ENCODE data around the gene PDCL2.
"Not testable (repeated sequence)": the region's sequence is repeated elsewhere in the genome, so short reads cannot be mapped to it uniquely, and the experiment has no call there.

PDCL2 gene

DNA sequence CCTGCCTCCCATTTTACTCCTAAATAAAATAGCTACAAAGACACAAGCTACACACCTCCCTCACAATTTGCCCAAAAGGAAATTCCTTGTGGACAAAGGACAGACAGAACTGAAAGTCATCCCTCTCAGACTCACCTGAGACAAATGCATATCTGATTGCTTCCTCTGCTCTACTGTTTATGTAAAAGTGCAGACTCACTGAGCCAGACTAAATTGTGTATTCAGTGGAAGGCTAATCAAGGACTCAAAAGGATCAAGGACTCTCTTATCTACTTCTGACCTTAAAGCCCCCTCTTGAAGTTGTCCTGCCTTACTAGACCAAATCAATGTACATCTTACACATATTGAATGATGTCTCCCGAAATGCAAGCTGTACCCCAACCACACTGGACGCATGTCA lies 3.9 kb downstream of the PDCL2 start:
- DNase-seq = no peak

DNA sequence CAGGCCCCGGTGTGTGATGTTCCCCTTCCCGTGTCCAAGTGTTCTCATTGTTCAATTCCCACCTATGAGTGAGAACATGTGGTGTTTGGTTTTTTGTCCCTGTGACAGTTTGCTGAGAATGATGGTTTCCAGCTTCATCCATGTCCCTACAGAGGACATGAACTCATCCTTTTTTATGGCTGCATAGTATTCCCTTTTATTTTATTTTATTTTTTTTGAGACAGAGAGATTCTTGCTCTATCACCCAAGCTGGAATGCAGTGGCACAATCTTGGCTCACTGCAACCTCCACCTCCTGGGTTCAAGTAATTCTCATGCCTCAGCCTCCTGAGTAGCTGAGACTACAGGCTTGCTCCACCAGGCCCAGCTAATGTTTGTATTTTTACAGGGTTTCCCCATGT lies 9.3 kb downstream of the PDCL2 start:
- not testable (repeated sequence) for DNase-seq

- DNase-seq = no peak
Measured at GRCh38 chr4:55578341-55579010, 13.6 kb downstream of the PDCL2 start.

DNA sequence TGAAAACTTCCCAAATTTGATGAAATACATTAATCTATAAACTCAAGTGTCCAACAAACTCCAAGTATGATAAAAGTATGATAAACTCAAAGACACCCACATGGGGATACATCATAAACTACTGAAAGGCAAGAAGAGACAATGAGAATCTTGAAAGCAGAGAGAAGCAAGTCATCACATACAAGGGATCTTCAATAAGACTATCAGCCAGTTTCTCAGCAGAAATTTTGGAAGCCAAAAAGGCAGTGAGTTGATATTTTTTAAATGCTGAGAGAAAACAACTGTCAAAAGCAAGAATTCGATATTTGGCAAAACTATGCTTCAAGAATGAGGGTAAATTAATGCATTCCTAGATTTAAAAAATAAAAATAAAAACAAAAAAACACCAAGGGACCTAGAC lies 16.5 kb downstream of the PDCL2 start:
- DNase-seq = no peak

GRCh38 chr4:55574252-55574651 lies 17.8 kb downstream of the PDCL2 start:
- no peak for DNase-seq

DNA sequence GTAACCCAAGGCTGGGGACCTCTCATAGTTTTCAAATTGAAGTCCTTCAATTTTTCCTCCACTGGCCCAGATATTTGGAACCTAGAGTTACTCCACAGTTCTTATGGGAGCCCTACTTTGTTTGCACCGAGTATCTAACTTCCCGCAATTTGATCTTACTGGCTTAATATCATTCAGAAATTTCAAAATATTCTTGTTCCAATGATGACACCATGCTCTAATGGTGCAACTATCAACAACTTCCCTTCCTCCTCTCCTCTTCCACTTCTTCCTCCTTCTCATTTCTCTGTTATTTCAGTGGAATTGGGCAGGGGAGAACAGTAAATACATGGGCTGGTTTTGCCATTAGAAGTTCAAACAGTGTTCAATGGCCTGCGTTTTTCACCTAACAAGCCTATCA lies 20.2 kb downstream of the PDCL2 start:
- DNase-seq = no peak

DNA sequence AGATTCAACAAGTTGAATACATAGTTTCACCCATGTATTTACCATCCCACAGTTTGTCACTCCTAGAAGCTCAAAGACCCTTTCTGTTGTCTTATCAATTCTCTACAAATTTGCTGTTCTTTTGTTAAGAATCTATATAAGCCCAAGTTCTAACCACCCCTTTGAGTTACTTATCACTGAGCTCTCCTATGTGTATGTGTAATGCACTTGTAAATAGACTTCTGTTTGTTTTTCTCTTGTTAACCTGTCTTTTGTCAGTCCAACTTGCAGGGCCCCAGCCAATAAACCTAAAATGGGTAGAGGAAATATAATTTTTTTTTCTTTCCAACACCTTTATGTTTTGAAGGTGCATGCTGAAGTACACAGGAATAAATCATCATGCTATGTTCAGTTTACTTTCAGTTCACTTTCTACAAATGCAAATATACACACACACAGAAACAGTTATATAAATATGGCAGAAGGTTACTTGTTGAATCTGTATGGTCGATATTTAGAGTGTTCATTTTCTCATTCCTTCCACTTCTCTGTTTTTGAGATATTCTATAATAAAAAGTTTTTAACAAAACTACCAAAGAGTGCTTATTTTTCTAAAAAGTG lies 23.0 kb downstream of the PDCL2 start:
- DNase-seq = no peak

GRCh38 chr4:55561889-55562288 lies 30.2 kb downstream of the PDCL2 start:
- DNase-seq = no peak

GRCh38 chr4:55560096-55560495 lies 31.9 kb downstream of the PDCL2 start:
- DNase-seq = no peak

GRCh38 chr4:55554453-55555030 lies 37.5 kb downstream of the PDCL2 start:
- DNase-seq = peak; percentile 26

DNA sequence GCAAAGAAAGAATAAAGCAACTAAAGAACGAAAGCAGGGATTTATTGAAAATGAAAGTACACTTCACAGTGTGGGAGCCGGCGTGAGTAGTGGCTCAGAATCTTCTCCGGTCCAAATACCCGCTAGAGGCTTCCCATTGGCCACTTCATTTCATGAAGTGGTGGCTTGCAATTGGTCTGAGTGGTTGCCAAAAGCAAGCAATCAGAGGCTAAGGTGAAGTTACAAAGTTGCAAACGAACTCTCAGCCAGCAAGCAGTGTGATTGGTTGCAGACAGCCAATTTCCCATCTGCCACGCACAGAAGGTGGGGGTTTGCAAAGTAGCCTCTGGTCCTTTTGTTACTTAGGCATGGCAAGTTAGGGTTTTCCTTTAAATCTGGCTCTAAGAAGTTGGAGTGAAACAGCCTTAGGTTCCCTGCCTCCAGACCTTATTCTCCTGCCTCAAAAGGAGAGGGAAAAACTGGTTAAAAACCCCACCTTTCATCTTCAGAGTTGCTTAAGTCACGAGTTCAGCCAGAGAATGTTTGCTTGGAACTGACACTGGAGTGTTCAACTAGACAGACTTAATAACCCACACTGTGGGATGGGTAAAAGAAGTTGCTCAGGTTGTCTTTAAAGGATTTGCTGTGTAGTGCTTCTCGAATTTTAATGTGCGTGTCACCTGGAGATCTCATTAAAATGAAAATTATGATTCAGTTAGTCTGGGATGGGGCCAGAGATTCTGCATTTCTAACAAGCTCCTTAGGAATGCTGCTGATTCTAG lies 38.4 kb downstream of the PDCL2 start:
- no peak for DNase-seq

DNA sequence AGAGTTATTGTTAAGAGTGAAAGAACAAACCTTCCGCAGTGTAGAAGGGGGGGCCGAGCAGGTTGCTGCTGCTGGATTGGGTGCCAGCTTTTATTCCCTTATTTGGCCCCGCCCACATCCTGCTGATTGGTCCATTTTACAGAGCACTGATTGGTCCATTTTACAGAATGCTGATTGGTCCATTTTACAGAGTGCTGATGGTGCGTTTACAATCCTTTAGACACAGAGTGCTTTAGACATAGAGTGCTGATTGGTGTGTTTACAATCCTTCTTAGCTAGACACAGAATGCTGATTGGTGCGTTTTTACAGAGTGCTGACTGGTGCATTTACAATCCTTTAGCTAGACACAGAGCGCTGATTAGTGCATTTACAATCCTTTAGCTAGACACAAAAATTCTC lies 40.1 kb downstream of the PDCL2 start:
- DNase-seq = not testable (repeated sequence)

GRCh38 chr4:55549888-55550287 lies 42.2 kb downstream of the PDCL2 start:
- no peak for DNase-seq

DNA sequence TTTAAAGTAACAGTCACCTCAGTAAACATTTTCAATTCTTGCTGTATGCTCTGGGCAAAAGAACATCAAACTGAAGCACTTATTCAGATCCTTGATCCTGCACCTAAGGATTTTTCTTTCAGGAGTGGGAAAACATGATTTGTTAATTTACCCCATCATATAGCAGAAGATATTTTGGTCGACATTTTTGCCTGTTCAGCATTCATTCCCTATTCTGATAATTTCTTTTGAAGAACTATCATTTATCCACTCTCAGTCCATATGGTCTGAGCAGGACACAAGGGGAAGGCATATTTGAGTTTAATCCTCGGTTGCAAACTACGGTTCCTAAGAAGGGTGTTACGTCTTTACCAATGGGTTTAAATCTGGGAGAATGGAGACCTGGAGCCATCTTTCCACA lies 44.1 kb downstream of the PDCL2 start:
- DNase-seq = peak; percentile 24

DNA sequence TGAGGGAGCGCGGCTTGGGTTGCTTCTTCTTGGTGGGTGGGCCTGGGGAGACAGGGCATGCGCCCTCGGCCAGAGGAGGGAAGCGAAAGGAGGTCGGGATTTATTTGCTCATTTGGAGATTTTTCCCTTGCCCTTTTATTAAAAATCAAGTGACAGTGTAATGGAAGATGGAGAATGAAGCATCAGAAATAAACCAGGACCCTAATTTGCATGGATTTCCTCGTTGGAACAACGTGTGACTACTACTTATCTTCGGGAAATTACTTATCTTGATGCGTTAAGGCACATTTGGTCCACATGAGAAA lies 44.6 kb downstream of the PDCL2 start:
- DNase-seq = peak; percentile 92

DNA sequence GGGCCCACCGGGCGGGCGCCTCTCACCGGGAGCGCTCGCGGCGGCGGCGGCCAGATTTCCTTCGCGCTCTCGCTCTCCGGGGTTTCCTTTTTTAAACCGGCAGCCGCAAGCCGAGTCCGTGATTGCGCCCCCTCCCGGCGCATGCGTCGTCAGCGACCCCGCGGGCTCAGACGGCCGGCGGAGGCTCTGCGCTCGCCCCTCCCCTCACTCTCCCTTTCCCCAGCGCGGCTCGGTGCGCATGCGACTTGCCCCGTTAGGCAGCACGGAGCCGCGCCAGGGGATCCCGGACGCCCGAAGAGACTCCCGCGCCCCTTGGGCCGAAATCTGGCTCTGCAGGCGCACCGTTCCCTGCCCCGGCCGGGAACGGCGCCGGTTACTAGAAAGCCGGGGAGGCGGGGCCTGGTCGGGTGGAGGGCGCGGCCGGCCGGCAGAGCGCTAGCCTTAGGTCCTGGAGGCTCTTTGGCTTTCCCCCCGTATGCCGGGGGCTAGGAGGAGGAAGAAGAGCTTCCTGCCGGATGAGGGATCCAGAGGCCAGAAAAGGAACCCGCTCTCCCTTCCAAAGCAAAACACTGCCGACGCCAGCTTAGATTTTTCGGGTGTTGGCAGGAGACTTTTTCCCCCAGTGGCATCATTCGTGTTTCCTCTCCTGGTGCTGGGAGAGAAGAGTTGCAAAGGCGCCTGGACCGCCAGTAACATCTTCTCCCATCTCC lies 45.1 kb downstream of the PDCL2 start, which contains the start of gene CLOCK:
CLOCK (minus strand) TSS at position 154 of the 710 bp plus-strand sequence. CDS start 64,124 bp downstream, outside the sequence.
- peak; percentile 97 for DNase-seq

DNA sequence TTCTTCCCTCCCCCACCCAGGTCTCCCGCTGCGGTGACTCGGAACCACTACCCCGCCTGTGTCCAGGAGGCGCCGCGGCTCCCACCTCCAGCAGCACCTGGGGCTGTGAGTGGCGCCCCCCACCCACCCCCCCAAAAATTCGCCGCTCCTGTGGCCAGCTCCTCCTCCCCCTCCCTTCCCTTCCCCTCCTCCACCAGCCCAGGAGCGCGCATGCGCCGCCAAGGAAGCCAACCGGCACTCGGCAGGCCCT lies 45.6 kb downstream of the PDCL2 start:
- no peak for DNase-seq

DNA sequence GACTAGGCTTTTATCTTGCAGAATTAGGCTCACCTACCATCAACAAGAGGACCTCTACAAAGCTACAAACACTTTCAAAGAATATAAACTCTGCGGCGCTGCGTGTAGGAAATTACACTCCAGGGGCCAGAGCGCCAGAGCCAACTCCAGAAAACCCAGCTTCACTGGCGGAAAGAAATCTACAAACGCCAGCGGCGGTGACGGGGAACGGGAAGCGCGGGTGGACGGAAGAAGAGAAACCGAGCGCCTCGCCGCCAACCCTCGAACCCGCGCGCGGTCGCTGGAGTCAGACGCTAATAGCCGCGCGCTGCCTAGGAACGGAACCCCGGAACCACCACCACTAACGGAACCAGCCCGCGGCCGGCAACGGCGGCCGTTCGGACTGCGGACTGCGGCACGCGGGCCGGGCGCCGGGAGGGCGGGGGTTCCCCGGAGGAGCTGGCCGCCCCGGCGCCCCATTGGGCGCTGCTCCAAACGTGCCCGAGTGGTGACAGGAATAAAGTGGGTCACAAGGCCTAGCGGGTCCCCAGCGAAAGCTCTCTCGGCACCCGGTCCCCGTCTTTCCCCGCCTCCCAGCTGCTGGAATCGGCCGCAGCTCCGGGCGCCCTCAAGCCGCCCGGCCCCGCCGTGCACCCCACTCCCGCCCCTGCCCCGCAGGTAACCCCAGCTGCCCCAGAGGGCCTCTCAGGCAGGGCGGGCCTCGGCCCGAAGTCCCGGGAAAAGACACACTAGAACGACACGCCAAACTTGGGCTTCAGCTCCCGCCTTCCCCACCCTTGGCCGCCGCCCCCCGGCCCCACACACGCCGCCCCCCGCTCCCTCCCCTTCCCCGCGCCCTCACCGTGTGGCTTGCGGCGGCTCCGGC lies 46.2 kb downstream of the PDCL2 start:
- peak; percentile 91 for DNase-seq

- DNase-seq = peak; percentile 60
Measured at GRCh38 chr4:55545151-55545550, 46.9 kb downstream of the PDCL2 start.

DNA sequence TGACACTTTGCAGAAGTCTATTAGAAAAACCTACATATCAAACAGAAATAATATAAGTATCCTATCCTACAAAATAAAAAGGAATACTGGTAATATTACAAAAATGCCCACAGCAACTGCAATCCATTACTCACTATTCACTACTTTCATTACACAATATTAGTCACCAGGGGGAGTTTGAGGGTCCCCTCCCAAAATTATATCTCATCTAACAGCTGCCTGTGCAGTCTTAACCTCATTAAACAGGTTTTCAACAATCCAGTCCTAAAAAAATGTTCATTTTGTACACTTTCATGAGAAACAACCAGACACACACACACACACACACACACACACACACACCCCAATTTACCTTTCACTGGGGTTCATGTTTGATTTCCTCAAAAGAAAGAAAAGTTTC lies 48.2 kb downstream of the PDCL2 start:
- no peak for DNase-seq

DNA sequence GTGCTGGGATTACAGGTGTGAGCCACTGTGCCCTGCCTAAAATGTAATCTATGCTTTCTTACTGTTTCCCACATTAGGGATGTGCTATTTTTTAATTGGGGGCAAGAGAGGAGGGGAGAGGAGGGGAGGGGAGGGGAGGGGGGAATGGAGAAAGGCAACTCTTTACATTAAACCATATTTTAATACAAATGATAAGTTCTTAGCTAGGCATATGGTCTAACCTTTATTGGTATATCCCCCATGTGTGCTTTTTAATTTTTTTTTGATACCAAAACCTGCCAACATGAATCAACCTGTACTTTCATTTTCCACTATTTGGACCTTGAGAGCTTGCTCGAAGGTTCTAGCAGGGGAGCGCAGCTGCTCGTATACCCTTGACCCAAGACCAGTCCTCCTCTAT lies 51.8 kb downstream of the PDCL2 start:
- DNase-seq = no peak

- no peak for DNase-seq
Measured at GRCh38 chr4:55539658-55540057, 52.4 kb downstream of the PDCL2 start.

GRCh38 chr4:55538531-55538930 lies 53.5 kb downstream of the PDCL2 start:
- DNase-seq = no peak
